HL-60/S4 treated with phorbol 12-myristate 13-acetate at 8.2 ng/mL for 4 days and 3 days (cell line): ENCODE data around the gene FOXM1.

Experiments
- in situ Hi-C: fragments of 300-500 bp; cut with MboI; formaldehyde crosslinking; loops from 2 replicates; pipeline ENCODE4 v1.15.0; 2022; ENCODE audit warnings: low sequenced_read_pairs

The FOXM1 gene

DNA sequence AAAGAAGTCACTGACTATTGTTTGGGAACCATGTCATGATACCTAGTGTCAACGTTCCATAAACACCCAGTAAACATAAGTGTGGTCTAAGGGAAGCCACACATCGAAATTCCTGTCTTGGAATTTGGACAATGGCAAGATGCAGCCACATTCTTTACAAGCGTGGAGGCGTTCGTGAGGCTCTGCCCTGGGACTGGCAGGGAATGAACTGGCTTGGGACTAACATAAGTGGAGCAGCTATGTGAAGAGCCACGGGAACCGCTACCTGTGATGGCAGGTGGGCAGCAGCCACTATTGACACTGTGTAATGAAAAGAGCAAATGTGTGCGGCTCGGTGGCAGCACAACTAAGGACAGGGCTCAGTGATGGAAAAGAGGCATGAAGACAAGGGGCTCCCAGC lies 32.2 kb downstream of the FOXM1 start:
- in situ Hi-C loops: no loop called here

DNA sequence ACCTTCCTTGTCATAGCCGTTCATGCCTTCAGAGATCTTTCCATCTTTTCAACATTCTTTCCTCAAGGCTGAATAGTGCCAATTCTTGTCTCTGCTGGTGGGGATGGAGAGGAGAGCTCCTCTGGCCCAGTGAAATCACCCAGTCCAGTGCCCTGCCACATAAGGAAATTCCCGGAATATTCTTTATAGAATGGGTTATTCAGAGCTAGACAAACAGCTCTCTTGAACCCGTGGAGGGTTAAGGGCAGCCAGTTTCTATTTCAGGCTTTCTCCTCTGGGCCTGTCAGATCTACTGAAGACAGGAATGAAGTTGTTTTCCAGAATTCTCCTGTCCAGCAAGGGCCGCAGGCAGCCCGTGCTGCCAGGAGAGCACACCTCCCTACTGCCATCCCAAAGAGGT lies 34.0 kb downstream of the FOXM1 start:
- in situ Hi-C loops: no loop called here

DNA sequence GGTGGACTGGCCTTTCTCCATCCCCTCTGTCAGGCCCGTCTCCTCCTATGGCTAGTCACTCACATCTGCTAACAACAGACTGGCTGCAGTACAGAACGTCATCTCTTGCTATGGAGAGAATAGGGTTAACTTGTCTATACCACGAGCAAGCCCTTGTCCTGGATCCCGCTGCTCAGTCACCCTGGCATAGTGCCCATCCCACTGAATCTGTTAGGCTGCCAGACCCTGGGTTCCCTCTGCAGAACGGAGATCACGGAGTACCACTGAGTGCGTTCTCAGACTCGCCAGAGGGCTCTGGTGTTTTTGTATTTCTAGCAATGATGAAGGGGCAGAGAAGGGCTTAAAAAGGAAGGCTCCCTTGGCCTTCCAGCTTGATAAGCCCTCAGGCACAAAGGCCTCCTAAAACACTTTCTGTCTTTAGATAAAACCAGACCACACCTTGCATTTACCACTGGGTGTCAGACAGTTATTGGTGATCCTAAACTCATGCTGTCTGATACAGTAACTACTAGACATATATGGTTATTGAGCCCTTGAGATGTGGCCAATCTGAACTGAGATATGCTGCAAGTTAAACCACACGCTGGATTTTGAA lies 35.8 kb downstream of the FOXM1 start:
- in situ Hi-C loops: no loop called here

DNA sequence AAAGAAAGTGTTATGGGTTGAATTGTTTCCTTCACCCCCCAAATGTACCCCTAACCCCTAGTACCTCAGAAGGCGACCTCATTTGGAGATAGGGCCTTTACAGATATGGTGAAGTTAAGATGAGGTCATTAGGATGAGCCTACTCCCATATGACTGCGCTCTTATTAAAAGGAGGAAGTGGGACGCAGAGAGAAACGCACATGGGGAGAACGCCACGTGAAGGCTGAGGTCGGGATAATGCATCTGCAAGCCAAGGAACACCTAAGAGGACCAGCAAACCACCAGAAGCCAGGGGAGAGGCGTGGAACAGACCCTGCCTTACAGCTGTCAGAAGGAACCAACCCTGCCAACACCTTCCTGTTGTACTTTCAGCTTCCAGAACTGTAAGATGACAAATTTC lies 40.4 kb downstream of the FOXM1 start:
- in situ Hi-C loops: no loop called here

DNA sequence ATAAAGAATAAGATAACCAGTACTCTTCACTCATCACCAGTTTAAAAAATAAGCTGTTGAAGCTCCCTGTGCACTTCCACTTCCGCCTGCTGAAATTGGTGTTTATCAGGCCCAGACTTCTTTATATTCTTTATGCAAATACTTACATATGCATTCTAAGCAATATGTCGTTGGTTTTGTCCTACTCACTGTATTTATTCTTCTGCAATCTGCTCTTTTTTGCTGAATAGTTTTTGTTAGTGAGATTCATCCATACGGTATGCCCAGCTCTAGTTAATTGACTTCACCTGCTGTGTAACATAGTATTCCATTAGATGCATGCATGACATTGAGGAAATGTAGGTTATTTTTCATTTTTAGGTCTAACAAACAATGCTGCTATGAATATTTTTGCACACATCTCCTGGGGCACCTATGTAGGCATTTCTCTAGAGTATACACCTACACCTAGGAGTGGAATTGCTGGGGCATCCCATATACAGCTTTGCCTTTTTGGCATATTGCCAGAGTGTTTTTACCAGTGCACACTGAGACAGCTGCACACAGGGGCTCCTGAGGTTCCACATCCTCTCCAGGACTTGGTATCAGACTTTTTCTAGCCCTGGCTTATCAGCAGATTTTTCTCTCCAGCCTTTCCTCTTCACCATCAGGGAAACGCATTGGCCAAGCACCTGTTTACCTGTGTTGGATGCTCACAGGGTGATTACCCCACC lies 41.1 kb downstream of the FOXM1 start:
- in situ Hi-C loops: no loop called here

DNA sequence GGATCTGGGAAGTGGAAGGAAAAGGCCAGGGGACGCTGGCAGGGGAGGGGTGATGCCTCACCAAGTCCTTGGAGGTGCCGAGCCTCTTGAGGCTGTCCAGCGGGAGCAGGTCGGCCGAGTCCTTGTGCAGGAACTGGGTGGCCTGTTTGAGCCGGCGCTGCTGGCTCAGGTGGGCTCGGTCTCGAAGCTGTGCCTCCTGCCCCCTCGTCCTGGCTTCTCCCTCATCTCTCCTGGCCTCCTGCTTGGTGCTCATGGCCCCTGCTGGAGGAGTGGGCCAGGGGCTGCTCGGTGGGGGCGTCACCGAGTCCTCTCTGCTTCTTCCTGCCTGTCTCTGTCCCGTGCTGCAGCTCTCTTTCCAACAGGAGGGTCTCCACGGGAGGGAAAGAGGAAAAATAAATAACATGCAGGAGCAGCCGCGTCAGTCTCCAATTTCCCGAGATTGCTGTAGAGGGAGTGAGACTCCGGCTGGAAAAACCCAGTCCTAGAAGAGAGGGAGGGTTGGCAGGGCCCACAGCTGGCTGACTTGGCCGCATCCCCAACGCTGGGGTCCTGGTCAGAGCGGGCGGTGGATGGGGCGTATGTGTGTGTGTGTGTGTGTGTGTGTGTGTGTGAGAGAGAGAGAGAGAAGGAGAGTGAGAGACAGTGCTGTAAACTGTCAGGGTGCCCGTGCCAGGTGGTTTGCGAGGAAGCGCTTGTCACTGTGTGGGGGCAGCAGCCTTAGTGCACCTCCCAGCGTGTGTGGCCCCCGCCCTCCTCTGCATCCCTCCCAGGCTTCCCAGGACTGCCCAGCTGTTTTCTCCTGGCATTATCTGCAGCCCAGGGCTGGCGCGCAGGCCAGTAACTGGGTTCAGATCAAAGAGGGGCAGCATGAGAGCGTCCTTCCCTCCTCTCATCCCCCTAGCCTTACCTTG lies 42.1 kb downstream of the FOXM1 start, which contains the start of gene NRIP2:
Gene NRIP2, minus strand, starts transcription at position 455 of the 911 bp plus-strand sequence. Its CDS starts 52 bp downstream, at position 403.
- in situ Hi-C loops: no loop called here

DNA sequence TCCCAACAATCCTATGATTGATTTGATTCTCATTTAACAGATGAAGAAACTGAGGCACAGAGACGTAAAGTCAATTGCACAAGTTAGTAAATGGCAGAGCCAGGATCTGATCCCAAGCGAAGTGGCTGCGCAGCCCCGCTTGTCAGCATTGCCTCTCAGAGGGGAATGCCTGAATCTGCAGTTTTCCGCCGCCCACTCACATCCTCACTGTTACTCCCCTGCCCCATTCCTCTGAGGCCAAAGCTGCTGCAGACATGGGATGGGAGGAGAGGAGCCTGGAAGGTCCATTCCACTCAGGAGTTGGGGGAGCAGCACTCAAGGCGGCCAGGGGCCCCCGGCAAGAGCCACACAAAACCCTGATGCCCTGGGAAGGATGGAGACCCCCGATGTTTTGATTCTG lies 43.2 kb downstream of the FOXM1 start:
- in situ Hi-C loops: no loop called here

DNA sequence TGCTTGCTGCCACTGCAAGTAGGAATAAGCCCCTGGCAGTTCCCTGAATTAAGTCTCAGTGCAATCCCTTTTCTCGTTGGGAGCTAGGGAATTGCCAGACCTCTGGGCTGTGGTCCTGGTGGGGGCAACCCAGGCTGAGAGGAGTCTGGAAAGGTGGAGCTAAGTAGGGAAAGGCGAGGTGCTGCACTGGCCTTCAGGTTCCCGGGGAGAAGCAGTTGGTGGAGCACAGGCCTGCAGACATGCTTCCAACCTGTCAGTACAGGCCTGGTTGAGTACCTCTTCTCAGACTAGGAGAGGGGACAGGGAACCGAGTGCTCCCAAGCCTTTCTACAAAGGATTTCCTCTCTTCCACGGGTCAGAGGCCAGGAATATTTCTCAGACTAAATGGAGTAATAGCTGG lies 43.6 kb downstream of the FOXM1 start:
- in situ Hi-C loops: no loop called here

DNA sequence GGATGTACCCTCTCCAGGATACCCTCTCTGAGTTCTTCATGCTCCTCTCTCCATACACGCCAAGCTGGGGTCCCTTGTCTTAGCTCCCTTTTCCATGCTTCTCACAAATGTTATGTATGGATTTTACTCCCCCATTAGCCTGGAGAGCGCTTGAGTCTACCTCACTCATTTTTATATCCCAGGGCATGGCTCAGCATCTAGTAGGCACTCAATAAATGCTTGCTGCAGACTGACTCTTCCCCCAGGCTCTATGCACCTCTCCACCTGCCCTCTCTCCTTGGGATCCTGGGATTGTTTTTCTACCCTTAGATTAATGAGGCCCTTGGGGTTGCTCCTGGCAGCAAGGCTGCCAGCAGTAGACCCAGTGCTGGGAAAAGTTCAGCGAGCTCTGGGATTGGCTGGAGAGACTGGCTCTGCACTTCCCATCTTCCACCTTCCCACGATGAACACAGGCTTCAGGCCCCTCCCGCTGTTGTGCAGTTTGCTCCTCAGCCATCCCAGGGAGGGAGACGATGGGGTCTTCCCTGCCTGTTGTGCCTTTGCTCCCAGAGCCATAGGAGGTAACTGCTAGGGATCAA lies 44.3 kb downstream of the FOXM1 start:
- in situ Hi-C loops: no loop called here

DNA sequence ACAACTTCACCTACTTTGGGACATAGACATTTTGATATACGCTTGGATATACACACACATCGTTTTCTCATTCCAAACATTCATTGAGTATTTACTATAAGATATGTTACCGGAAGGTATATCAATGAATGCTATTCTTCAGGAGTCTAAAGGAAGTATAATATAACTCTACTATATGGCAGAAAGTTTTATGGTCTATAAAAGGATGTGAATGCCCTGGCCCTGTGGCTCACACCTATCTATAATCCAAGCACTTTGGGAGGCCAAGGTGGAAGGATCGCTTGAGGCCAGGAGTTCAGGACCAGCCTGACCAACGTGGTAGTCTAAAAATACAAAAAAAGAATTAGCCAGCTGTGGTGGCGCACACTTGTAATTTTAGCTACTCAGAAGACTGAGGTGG lies 47.7 kb downstream of the FOXM1 start:
- in situ Hi-C loops: no loop called here

DNA sequence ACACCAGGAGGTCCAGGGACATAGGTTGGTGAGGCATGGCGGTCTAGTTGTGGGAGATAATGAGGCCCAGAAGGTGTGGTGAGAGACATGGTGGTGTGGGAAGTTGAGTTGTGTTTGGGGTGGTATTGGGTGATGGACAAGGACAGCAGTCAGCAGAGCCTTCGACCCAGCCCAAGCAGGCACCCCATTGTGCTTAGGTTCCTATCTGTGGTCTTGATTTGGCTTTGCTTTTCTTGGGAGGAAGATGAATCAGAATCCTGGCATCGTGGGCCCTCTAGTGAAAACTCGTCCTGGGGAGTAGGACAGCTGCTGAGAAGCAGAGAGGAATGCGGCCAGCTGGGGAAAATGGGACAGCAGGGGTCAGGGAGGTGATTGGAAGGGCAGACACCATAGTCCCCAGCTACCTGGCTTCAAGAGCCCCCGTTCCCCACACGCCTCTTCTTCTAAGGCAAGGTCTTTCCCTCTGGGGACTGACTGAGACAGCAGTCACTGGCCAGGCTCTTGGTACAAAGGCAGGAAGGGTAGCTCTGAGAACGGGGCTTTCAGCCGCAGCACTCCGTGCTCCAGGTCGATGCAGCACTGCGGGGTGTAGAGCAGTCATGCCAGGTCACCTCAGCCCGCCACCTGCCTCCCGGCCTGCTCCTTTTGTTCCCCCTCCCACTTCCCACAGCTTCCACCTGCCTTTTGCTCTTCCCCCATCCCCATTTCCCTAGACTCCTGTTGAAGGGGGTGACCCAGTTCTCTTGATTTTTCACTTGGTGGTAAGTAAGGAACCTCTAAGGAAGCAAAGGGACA lies 50.1 kb downstream of the FOXM1 start:
- in situ Hi-C loops: no loop called here

DNA sequence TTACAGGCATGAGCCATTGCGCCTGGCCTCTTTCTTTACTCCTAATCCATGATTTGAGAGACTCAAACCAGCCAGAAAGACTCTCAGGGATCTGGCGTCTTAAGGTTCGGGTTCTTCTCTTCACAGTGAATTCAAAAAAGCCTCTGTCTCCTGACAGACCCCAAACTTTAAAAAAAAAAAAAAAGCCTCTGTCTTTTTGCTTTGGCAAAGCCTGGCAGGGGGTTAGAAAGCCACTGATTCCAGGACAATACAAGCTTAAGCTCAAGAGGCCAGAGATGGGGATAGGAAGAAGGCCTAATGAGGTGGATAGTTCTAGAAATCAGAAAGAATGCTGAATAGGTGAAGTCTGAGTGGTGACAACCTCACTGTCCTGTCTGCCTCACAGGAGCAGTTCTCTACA lies 50.9 kb downstream of the FOXM1 start:
- in situ Hi-C loops: no loop called here

DNA sequence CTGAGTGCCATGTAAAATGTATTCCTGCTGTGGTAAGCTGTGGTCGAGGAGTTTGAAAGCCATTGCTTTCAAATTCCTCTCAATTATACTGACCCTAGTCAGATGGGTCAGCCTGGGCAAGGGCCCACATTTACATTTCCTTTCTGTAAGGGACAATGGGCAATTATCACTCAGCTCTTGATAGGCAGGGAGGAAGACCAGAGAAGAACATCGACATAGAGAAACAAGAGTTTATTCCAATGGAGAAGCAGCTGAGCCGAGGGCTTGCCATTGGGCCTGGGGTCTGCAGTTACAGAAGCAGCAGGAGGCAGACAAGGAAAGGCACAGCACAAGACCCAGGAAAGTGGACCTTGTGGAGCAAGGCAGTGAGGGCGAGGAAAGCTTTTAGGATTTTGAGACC lies 51.8 kb downstream of the FOXM1 start:
- in situ Hi-C loops: no loop called here

DNA sequence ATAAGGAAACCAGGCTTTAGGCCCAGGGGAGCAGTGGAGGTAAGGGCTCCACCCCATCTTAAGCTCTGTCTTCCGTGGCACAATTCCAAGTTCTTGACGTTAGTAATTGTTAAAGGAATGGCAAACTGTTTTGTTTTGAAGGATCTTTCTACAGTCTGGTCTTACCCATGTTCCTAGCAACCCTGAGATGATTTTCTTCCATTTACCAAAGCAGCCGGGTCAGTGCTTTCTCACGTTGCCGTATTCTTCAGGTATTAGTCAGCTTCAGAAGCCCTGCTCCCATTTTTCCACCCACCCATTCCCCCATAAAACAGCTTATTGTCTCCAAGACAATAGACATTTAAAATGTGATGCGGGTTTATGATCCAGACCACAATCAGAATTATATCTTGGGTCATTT lies 52.4 kb downstream of the FOXM1 start:
- in situ Hi-C loops: no loop called here

DNA sequence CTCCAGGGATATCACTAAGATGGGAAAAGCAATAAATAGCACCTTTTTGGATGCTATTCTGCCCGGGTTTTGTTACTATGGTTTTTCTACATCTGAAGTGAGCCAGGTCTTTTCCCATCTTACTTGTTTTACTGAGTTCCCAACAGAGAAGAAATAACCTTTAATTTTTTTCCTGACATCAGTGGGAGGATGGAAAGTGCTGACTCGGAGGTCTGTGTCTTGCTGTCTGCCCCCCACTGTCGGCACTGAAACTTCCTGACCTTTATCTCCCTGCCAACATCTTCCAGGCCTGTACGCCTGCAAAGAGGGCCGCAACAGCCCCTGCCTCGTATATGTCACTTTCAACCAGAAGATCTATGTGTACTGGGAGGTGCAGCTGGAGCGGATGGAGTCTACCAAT lies 53.5 kb downstream of the FOXM1 start:
- in situ Hi-C loops: no loop called here

DNA sequence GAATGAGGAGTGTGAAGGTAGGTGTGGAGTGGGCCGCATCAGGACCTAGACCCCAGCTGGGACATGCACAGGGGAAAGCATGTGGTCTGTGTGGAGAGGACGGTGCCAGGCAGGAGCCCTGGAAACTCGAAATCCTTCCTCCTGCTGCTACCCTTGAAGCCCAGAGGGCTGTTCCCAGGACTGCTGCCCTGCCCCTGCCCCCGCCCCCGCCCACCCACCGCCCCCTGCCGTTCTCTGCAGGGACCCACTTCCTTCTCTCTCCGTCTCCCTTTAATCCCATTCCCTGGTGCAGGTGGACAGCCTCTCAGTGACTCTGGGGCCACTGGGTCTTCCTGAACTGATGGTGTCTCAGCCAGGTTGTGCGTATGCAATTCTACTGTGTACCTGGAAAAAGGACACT lies 56.5 kb downstream of the FOXM1 start:
- in situ Hi-C loops: no loop called here

DNA sequence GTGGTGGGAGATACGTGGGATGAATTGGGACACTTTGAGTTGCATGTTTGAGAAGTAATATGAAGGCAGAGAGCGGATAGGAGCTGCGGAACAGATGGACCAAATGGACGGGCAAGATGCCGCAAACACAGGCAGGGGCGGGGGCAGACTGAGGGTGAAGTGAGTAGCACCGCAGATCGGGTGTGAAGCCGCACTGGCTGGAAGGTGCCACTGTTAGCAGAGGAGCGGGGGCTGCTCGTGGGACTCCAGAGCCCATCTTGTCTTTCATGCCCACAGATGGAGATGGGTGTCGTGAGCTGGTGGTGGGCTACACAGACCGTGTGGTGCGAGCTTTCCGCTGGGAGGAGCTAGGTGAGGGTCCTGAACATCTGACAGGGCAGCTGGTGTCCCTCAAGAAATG lies 57.2 kb downstream of the FOXM1 start:
- in situ Hi-C loops: no loop called here

DNA sequence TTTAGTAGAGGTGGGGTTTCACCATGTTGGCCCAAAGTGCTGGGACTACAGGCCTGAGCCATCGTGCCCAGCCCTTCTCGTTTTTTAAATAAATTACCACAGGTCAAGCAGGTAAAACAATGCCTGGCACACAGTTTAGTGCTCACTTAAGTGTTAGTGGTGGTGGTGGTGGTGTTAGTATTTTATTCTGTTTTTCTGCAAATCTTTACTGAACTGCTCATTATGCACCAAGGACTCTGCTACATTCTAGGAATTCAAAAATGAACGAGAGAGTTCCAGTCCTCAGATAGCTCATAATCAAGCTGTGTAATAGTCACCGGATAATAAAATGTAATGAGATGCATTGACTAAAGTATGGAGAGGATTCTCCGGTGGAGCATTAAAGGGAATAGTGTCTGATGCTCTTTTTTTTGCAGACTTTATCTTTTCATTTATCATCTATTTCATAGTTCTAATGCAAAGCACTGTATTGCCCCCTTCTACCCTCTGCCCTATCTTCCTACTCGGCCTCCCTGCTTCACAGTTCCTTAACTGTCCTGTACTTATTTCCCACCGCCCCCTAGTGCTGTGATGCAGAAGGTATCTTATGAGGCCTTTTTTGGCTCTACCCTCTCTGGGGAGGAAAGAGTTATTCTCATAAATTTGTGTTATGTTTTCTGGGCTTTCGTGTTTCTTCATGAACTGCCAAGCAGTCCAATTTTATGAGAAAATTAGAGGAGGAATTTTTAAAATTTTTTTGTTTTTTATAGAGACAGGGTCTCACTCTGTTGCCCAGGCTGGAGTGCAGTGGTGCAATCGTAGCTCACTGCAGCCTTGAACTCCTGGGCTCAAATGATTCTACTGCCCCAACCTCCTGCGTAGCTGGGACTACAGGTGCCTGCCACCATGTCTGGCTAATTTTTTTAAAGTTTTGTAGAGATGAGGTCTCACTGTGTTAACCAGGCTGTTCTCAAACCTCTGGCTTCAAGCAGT lies 63.5 kb downstream of the FOXM1 start:
- in situ Hi-C loops: no loop called here
